HG02588 (cell line): ENCODE data around the gene SLC35F5.
A peak's percentile ranks its signal among the peaks of the same experiment; 100 is the strongest.
"Not testable (repeated sequence)": the region's sequence is repeated elsewhere in the genome, so short reads cannot be mapped to it uniquely, and the experiment has no call there.

Source experiments
- ATAC-seq: cut with Tn5 transposase; IDR thresholded peaks from one replicate; pipeline ENCODE4 v1.9.1; 2021; ENCODE audit warnings: mild to moderate bottlenecking, moderate library complexity; ENCODE audit not compliant: unreplicated experiment

SLC35F5 gene

GRCh38 chr2:113698251-113698650 is 58.2 kb downstream of the SLC35F5 start:
- not testable (repeated sequence) for ATAC-seq

DNA sequence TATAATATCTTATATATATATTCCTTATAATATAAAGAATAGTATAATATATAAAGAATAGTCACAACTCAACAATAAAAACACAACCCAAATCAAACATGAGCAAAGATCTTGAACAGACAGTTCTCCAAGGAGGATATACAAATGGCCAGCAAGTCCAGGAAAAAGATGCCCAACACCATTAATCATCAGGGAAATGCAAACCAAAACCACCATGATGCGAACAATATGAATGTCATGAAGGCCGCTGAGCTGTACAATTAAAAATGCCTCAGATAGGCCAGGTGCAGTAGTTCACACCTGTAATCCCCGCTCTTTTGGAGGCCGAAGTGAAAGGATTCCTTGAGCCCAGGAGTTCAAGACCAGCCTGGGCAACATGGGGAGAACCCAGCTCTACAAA is 58.9 kb downstream of the SLC35F5 start:
- ATAC-seq: no peak

DNA sequence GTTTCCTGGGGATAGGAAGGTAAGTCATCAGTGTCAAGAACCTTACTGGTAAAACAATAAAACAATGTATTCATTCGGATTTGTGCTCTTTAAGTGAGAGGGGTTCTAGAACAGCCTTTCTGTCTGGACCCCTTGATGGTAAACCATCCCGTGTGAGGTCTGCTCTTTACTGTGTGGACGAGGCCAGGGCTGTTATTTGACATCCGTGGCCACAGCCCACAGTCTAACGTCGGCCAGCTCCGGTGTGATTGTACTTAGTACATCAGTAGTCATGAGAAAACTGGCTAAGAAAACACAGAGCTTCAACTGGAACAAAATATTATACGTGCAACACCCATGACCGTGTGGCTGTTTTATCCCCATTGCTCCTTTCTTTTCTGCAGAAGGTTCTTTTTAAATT is 62.0 kb downstream of the SLC35F5 start:
- ATAC-seq: no peak

- ATAC-seq: peak; percentile 67
These were observed 63.6 kb downstream of the SLC35F5 start for GRCh38 chr2:113692698-113693428.

DNA sequence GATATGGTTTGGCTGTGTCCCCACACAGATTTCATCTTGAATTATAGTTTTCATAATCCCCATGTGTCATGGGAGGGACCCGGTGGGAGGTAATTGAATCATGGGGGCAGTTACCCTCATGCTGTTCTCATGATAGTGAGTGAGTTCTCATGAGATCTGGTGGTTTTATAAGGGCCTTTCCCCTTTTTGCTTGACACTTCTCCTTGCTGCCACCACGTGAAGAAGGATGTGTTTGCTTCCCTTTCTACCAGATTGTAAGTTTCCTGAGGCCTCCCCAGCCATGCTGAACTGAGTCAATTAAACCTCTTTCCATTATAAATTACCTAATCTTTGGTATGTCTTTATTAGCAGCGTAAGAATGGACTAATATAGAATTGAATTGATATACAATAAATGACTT is 65.6 kb downstream of the SLC35F5 start:
- ATAC-seq: not testable (repeated sequence)

DNA sequence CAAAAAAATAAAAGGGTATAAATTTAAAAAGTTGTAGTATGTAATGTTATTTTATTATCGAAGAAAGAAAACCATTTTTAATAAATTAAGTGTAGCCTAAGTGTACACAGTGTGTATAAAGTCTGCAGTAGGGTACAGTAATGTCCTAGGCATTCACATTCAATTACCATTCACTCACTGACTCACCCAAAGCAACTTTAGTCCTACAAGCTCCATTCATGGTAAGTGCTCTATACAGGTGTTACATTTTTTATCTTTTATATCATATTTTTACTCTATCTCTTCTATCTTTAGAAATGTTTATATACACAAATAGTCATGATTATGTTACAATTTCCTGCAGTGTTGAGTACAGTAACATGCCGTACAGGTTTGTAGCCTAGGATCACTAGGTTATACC is 69.9 kb downstream of the SLC35F5 start:
- ATAC-seq: no peak

DNA sequence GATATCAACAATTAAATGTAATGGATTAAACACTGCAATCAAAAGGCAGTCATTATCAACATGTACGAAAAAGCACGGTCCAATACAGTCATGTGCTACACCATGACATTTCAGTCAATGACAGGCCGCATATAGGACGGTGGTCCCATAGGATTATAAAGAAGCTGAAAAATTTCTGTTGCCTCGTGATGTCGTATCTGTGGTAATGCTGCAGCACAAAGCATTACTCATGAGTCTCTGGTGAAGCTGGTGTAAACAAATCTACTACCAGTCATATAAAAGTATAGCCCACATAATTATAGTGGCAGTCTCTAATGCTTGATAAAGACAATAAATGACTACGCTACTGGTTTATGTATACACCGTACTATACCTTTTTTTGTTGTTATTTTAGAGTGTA is 71.0 kb downstream of the SLC35F5 start:
- no peak for ATAC-seq

- no peak for ATAC-seq
These were observed 77.0 kb downstream of the SLC35F5 start for GRCh38 chr2:113679457-113679856.

DNA sequence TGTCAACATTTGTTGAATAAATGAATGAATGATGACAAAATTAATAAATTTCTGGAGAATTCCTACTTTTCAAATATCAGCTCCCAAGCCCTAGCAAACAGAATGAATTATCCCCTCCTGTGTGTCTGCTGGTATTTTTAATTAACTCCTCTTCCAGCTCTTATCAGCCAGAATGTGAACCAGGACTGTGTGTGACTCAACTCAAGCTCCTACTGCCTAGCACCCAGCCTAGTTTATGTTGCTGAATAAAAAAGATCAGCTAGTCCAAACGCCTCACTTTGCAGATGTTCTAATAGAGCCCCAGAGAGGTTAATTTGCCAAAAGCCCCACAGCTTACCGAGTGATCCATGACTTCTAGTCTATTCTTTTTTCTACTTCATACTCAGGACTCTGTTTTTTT is 79.1 kb downstream of the SLC35F5 start:
- ATAC-seq: no peak

- ATAC-seq: no peak
These were observed 79.7 kb downstream of the SLC35F5 start for GRCh38 chr2:113676623-113677266.

DNA sequence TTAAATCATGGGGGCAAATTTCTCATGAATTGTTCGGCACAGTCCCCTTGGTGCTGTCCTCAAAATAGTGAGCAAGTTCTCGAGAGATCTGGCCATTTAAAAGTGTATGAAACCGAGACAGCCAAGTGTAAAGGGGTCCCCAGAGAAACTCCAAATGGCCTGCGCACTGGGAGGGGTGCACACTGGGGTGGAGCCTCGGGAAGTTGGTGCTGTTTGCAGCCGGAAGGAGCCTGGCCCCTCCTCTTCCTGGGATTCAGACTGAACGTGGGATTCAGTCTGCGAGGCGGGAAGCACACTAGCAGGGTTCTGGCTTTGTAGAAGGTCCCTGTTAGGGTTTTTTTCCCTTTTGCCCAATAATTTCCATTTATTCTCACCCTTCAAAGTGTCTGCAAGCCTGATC is 80.6 kb downstream of the SLC35F5 start:
- no peak for ATAC-seq

DNA sequence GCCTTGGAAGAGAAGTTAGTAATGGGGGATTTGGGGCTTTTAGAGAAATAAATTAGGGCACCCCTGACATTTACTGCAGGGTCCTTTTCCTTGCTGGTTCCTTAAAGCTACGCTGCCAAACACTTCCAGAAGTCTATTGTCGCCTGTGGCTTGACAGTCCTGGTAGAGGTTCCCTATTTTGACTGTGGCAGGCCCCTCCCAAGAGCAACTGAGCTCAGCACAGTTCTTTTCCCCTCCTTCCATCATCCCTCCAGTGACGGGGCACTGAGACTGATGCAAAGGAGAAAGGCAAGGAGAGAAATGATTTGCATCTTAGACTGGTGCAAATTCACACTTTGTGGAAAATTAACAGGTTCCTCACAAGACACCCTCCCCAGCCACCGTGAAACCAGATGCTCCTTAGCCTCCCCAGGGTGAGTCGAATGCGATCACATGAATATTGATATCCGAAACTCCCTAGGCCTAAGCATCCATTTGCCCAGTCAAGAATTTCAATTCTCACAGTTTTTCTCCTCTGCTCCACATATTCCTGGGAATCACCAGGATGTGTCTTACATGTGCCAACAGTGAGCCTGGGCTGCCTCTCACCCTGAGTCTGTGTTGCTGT is 84.0 kb downstream of the SLC35F5 start:
- ATAC-seq: no peak

GRCh38 chr2:113669013-113669412 is 87.4 kb downstream of the SLC35F5 start:
- not testable (repeated sequence) for ATAC-seq

GRCh38 chr2:113664761-113665533 is 91.5 kb downstream of the SLC35F5 start:
- not testable (repeated sequence) for ATAC-seq

DNA sequence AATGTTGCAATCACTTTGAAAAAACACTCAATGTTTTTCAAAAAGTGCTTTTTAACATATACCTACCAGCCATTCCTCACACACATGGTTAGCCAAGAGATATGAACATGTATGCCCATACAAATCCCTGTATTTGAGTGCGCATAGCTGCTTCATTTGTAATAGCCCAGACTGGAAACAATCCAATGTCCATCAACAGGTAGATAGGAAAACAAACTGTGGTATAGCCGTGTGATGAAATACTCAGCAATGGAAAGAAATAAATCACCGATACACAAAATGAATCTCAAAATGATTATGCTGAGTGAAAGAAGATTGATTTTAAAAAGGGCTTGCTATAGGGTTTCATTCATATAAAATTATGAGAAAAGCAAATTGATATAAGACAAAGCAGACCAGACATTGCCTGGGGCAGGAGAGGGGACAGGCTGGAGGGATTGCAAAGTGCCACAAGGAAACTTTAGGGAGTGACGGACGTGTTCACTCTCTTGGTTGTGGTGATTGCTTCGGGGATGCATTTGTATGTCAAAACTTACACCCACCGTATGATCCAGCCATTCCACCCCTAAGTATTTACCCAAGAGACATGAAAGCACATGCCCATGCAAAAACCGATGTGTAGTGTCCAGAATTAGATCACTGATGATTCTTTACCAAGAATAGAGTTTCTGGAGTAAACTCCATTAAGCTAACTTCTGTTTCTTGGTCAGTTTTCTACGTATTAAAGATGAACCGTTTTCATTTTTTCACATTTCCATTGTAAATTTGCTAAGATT is 93.0 kb downstream of the SLC35F5 start:
- ATAC-seq: not testable (repeated sequence)
